ENCODE measurements around the gene HOXA3. TPM values are rescaled to one million over a fixed set of nuclear protein-coding genes. Genes with fewer than 3 reads are reported as not detected.

The HOXA3 gene
- total RNA-seq, 2 donors from 2014 or later = 6.5 to 29.3 TPM

GRCh38 chr7:27150568-27151340 lies 1.6 kb downstream of the HOXA3 start:
- Histone ChIP-seq H3K27me3 (replicated peaks; ENCODE audit: insufficient read depth) (no peaks in the 10 kb centered on the region), H3K27ac (peak overlapping the region; percentile 62 to 85), H3K9me3 (no peaks in the 10 kb centered on the region), H3K4me3 (peak overlapping the region; percentile 71), H3K4me1 (ENCODE audit: control insufficient read depth in 1 of 2, low read depth in 2 of 2) (peaks cover 11 to 57% of the 10 kb centered on the region in 2 donors), H3K36me3 (no peaks in the 10 kb centered on the region)
- ATAC-seq (ENCODE audit: insufficient number of reproducible peaks, low FRiP score, low read depth) = peak; percentile 46
- TF ChIP-seq CTCF (IDR thresholded peaks at IDR 0.05) = peak; percentile 82
- DNase-seq (ENCODE audit: low spot score) = no peak

DNA sequence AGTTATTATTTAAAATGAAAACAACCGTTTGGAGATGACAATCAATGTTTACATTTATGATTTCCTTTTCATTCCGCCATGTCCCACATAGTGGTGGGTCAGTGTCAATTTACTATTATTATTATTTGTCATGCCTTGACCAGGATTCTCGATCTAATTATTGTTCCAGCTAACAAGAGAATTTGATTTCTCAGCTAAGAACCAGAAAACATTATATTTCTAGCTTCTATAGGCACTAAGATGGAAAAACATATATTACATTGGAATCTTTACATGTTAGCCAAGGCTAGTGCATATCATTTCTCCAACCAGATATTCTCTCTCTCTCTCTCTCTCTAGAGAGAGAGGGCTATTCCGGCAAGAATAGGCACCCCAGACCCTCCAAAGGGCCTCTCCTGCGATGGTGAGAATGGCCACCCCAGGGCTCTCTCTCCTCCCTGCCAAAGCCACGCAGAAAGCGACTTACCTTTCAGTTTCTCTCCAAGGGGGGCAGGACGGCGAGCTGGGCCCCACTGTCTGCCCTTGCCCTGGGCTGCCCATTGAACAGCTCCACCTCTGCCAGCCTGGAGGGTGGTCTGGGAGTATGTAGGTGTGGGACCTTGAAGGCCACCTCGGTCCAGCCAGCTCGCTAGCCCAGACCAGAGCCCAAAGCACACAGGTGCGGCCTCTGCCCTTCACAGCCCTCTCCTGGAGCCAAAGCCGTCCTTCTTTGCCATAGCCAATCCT lies 2.4 kb downstream of the HOXA3 start:
- no peaks in the 10 kb centered on the region for H3K27me3 ChIP-seq (replicated peaks; ENCODE audit: insufficient read depth)

GRCh38 chr7:27148756-27149641 lies 3.4 kb downstream of the HOXA3 start:
- Histone ChIP-seq H3K9me3 (no peaks in the 10 kb centered on the region), H3K36me3 (peaks cover 8% of the 10 kb centered on the region), H3K27me3 (replicated peaks; ENCODE audit: insufficient read depth) (no peaks in the 10 kb centered on the region), H3K4me3 (peak overlapping the region; percentile 71), H3K27ac (peak overlapping the region; percentile 64 to 89), H3K4me1 (ENCODE audit: control insufficient read depth in 1 of 2, low read depth in 2 of 2) (peaks cover 5 to 47% of the 10 kb centered on the region in 2 donors)
- TF ChIP-seq CTCF (IDR thresholded peaks at IDR 0.05) = no peak
- ATAC-seq (ENCODE audit: insufficient number of reproducible peaks, low FRiP score, low read depth) (no peak), DNase-seq (ENCODE audit: low spot score) (no peak)

More for the DNA sequence above, 2.4 kb downstream of the HOXA3 start:
- H3K4me3 ChIP-seq = peak overlapping the region; percentile 71
- H3K9me3 ChIP-seq = no peaks in the 10 kb centered on the region
- DNase-seq (ENCODE audit: low spot score) (no peak), ATAC-seq (ENCODE audit: insufficient number of reproducible peaks, low FRiP score, low read depth) (no peak)
- no peak for TF ChIP-seq CTCF (IDR thresholded peaks at IDR 0.05)
- peaks cover 8 to 49% of the 10 kb centered on the region in 2 donors for H3K4me1 ChIP-seq (ENCODE audit: control insufficient read depth in 1 of 2, low read depth in 2 of 2)
- H3K36me3 ChIP-seq = peaks cover 5% of the 10 kb centered on the region
- H3K27ac ChIP-seq = peak overlapping the region; percentile 61 to 85

DNA sequence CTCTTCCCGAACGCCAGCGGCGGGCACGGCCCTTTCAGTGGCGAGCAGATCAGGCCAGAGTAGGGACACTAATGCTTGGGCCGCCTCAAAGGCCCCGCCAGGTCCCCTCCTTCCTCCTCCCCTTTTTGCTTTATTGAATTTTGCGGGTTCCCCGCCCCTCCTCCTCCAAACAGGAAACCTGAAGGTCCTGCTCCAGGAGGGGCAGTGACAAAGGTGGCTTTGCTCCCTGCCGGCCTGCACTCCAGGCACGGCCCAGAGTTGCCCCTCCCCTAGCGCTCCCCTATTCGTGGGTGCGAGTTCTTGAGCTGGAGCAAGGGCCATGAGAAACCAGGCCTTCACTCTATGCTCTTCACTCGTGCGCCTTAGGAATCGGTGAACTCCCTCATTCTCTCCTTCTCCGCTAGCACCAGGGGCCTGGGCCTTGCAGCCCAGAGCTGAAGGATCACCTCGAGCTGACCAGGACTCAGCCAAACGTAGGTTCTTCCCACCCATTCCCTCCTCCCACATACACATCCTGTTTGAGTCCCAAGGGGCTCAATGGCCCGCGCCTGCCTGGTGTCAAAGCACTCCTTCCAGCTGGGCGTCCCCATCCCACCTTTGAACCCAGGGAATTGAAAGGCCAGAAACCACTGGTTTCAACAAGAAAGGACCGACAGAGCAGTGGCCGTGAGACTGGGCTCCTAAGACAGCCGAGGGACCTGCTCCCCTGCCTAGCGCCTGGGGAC lies 4.2 kb downstream of the HOXA3 start:
- DNase-seq (ENCODE audit: low spot score) = no peak
- peaks cover 5 to 47% of the 10 kb centered on the region in 2 donors for H3K4me1 ChIP-seq (ENCODE audit: control insufficient read depth in 1 of 2, low read depth in 2 of 2)

More for the DNA sequence above, 4.2 kb downstream of the HOXA3 start:
- Histone ChIP-seq H3K9me3 (no peaks in the 10 kb centered on the region), H3K27me3 (replicated peaks; ENCODE audit: insufficient read depth) (no peaks in the 10 kb centered on the region), H3K36me3 (peaks cover 8% of the 10 kb centered on the region), H3K4me3 (peak overlapping the region; percentile 71), H3K27ac (peak overlapping the region; percentile 64 to 89)
- TF ChIP-seq CTCF (IDR thresholded peaks at IDR 0.05) = no peak
- no peak for ATAC-seq (ENCODE audit: insufficient number of reproducible peaks, low FRiP score, low read depth)

Measured in thoracic aorta (tissue), 2 donors.